IPS DF 4.7 (cell line): ENCODE measurements around the gene IMPACT.

ENCODE experiments used
- DNase-seq: peaks from one replicate; pipeline ENCODE4 v3.0.0-alpha.2; 2013; ENCODE audit warnings: low spot score; ENCODE audit errors: extremely low read depth

Gene IMPACT

GRCh38 chr18:24426398-24427294 lies at the start of gene IMPACT:
Gene IMPACT, plus strand, starts transcription at chr18:24426670. Its CDS starts 87 bp downstream, at chr18:24426757.
- peak; percentile 38 for DNase-seq

- no peak for DNase-seq
Observed at GRCh38 chr18:24378598-24378997, 47.9 kb upstream of the IMPACT start.

- DNase-seq: no peak
Observed at GRCh38 chr18:24380163-24380747, 46.2 kb upstream of the IMPACT start.

- DNase-seq: no peak
Observed at GRCh38 chr18:24381126-24381525, 45.3 kb upstream of the IMPACT start.

GRCh38 chr18:24386681-24387080 lies 39.8 kb upstream of the IMPACT start:
- no peak for DNase-seq

- no peak for DNase-seq
Observed at GRCh38 chr18:24388957-24389356, 37.5 kb upstream of the IMPACT start.

- no peak for DNase-seq
Observed at GRCh38 chr18:24395049-24395795, 31.2 kb upstream of the IMPACT start.

GRCh38 chr18:24396082-24396633 lies 30.3 kb upstream of the IMPACT start:
- no peak for DNase-seq

GRCh38 chr18:24397131-24397693 lies 29.3 kb upstream of the IMPACT start:
- DNase-seq: no peak

- no peak for DNase-seq
Observed at GRCh38 chr18:24397694-24398368, 28.6 kb upstream of the IMPACT start, which contains the start of gene OSBPL1A. Gene OSBPL1A, minus strand, starts transcription at chr18:24397824. Its CDS starts 20,291 bp downstream, at chr18:24377533.

GRCh38 chr18:24398540-24398939 lies 27.9 kb upstream of the IMPACT start:
- no peak for DNase-seq

GRCh38 chr18:24400587-24400986 lies 25.9 kb upstream of the IMPACT start:
- DNase-seq: no peak

- no peak for DNase-seq
Observed at GRCh38 chr18:24402209-24402785, 24.2 kb upstream of the IMPACT start.

GRCh38 chr18:24403076-24403475 lies 23.4 kb upstream of the IMPACT start:
- DNase-seq: no peak

GRCh38 chr18:24404591-24404990 lies 21.9 kb upstream of the IMPACT start:
- DNase-seq: no peak

GRCh38 chr18:24408496-24408895 lies 18.0 kb upstream of the IMPACT start:
- DNase-seq: no peak

GRCh38 chr18:24413148-24413547 lies 13.3 kb upstream of the IMPACT start:
- DNase-seq: no peak

GRCh38 chr18:24414349-24415003 lies 12.0 kb upstream of the IMPACT start:
- no peak for DNase-seq

GRCh38 chr18:24417480-24417879 lies 9.0 kb upstream of the IMPACT start:
- no peak for DNase-seq

- no peak for DNase-seq
Observed at GRCh38 chr18:24420551-24420950, 5.9 kb upstream of the IMPACT start.
